ENCODE data around the gene C8G. TPM values are rescaled to one million over a fixed set of nuclear protein-coding genes. Genes with fewer than 3 reads are reported as not detected.

The C8G gene
- total RNA-seq, 1 donor from 2014 or later: not detected

DNA sequence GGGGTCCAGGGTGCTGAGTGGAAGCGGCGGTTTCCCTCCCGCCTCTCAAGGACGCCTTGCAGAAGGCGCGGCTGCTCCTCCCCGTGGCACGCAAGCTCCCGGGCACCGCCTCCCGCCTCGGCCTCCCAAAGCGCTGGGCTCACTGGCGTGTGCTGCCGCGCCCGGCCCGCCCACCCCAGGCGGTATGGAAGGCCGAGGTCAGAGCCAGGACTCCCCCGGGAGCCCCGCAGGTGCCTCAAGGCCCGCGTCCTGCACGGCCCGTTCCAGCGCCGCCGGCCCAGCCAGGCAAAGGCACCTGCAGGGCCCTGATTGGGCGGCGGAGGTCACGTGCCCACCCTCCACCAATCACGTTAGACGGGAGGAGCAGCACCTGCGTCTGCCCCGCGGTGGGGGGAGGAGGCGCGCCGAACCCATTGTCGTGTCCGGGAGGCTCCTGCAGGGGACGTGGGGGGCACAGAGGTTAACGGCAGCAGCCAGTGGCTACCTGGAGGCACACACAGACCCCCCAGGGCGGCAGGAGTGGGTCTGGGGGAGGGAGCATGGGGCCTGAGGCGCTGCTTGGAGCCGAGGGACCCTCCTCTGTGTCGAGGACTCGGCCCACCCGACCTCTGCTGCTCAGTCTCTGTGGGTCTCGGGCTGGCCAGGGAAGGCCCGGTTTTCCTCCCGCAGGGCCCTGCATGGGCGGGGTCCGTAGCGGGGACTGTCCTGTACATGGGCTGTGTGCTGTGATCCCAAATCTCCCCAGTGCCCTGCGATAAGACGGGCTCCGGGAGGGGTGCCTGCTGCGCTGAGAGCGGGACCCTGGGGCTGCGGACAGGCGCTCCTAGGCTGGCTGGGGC, 5.0 kb downstream of the C8G start:
- H3K27ac ChIP-seq: peak overlapping the region; percentile 69
- H3K4me3 ChIP-seq: peak overlapping the region; percentile 54 to 62
- H3K27me3 ChIP-seq: no peaks in the 10 kb centered on the region
- intact Hi-C loops (cut with DNase I): no loop called here
- no peaks in the 10 kb centered on the region for H3K36me3 ChIP-seq
- TF ChIP-seq POLR2AphosphoS5 (IDR thresholded peaks at IDR 0.05; ENCODE audit: insufficient read depth in 1 of 2, low read depth in 1 of 2) (peak; percentile 51 to 65), POLR2A (IDR thresholded peaks at IDR 0.05) (no peak)
- TF ChIP-seq, protein P1, sequence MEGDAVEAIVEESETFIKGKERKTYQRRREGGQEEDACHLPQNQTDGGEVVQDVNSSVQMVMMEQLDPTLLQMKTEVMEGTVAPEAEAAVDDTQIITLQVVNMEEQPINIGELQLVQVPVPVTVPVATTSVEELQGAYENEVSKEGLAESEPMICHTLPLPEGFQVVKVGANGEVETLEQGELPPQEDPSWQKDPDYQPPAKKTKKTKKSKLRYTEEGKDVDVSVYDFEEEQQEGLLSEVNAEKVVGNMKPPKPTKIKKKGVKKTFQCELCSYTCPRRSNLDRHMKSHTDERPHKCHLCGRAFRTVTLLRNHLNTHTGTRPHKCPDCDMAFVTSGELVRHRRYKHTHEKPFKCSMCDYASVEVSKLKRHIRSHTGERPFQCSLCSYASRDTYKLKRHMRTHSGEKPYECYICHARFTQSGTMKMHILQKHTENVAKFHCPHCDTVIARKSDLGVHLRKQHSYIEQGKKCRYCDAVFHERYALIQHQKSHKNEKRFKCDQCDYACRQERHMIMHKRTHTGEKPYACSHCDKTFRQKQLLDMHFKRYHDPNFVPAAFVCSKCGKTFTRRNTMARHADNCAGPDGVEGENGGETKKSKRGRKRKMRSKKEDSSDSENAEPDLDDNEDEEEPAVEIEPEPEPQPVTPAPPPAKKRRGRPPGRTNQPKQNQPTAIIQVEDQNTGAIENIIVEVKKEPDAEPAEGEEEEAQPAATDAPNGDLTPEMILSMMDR (IDR thresholded peaks at IDR 0.05): no peak
- H3K9me3 ChIP-seq: no peaks in the 10 kb centered on the region
- DNase-seq (ENCODE audit: extremely low spot score in 2 of 2): no peak
- H3K4me1 ChIP-seq: peaks cover 54% of the 10 kb centered on the region

DNA sequence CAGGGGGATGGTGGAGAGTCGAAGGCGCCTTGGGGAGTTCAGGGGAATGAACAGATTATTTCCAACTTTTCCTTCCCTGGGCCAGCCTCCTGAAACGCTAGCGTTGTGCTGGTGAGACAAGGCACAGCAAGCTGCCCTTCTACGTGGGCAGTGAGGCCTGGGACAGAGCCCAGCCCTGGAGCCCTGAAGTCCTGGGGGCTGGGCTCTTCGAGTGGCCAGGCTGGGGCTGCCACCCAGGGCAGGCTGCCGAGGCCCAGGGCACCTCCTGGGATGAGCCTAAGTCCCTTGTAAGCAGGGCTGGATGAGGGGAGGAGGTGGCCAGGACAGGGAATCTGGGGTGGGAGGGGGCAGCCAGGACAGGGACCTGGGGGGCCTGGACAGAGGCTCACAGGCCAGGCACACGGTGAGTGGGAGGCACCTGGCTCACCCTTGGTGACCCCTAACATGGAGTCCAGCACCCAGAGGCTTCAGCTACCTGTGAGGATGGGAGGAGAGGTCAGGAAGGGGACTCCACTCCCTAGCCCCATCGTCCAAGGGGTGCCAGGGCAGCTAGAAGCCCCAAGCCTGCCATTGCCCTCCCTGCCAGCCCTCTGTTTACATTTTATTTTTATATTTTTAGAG, 5.7 kb downstream of the C8G start:
- peaks cover 50% of the 10 kb centered on the region for H3K4me1 ChIP-seq

GRCh38 chr9:136951541-136952320, 6.7 kb downstream of the C8G start, which contains the start of gene LCN12:
Gene LCN12 (plus strand): TSS chr9:136952273. CDS start chr9:136952328, 55 bp downstream.
- no peak within 1 kb of the TSS for H3K4me3 ChIP-seq
- no peaks in the 10 kb centered on the region for H3K36me3 ChIP-seq
- intact Hi-C loops (cut with DNase I): no loop called here
- H3K4me1 ChIP-seq: peaks cover 50% of the 10 kb centered on the region
- H3K27me3 ChIP-seq: no peaks in the 10 kb centered on the region
- TF ChIP-seq, protein P1 (IDR thresholded peaks at IDR 0.05): no peak
- TF ChIP-seq POLR2AphosphoS5 (IDR thresholded peaks at IDR 0.05; ENCODE audit: insufficient read depth in 1 of 2, low read depth in 1 of 2) (no peak), POLR2A (IDR thresholded peaks at IDR 0.05) (no peak)
- peak within 1 kb of the TSS; percentile 62 for H3K27ac ChIP-seq
- no peak for DNase-seq (ENCODE audit: extremely low spot score in 2 of 2)
- no peaks in the 10 kb centered on the region for H3K9me3 ChIP-seq

More for the DNA sequence above, 5.7 kb downstream of the C8G start:
- H3K27me3 ChIP-seq: no peaks in the 10 kb centered on the region
- H3K36me3 ChIP-seq: no peaks in the 10 kb centered on the region
- TF ChIP-seq POLR2A (IDR thresholded peaks at IDR 0.05) (no peak), POLR2AphosphoS5 (IDR thresholded peaks at IDR 0.05; ENCODE audit: insufficient read depth in 1 of 2, low read depth in 1 of 2) (no peak)
- TF ChIP-seq, protein P1 (IDR thresholded peaks at IDR 0.05): no peak
- H3K4me3 ChIP-seq: peak overlapping the region in 1 of 2 donors; percentile 62
- H3K9me3 ChIP-seq: no peaks in the 10 kb centered on the region
- H3K27ac ChIP-seq: peak overlapping the region; percentile 69
- no peak for DNase-seq (ENCODE audit: extremely low spot score in 2 of 2)
- intact Hi-C loops (cut with DNase I): no loop called here

DNA sequence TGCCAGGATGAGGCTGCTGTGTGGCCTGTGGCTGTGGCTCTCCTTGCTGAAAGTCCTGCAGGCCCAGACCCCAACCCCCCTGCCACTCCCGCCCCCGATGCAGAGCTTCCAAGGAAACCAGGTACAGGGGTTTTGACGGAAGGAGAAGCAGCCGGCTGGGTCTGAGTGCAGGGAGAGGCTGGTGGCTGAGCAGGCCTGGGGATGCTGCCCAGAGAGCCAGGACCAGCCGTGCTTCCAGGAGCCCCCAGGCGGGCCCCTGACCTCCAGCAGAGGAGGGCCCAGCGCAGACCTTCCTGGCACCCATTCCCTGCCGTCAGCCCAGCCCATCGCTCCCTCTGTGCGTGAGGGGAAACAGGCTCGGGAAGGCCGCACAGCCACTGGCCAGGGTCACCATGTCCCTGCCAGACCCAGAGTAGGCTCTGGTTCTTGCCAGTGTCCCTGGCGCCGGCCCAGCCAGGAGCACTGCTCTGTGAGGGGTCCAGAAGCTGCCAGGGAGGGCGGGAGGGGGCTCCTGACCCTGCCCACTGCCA, 7.3 kb downstream of the C8G start:
- Histone ChIP-seq H3K27ac (peak overlapping the region; percentile 62), H3K4me1 (peaks cover 45% of the 10 kb centered on the region), H3K9me3 (no peaks in the 10 kb centered on the region), H3K27me3 (no peaks in the 10 kb centered on the region), H3K4me3 (no peak overlapping the region), H3K36me3 (no peaks in the 10 kb centered on the region)
- no peak for DNase-seq (ENCODE audit: extremely low spot score in 2 of 2)
- intact Hi-C loops (cut with DNase I): no loop called here
- TF ChIP-seq POLR2AphosphoS5 (IDR thresholded peaks at IDR 0.05; ENCODE audit: insufficient read depth in 1 of 2, low read depth in 1 of 2): peak in 1 of 2 donors; percentile 23
- TF ChIP-seq, protein P1 (IDR thresholded peaks at IDR 0.05): no peak
- TF ChIP-seq POLR2A (IDR thresholded peaks at IDR 0.05): no peak

All from vagina (tissue), 2 donors.